ENCODE results near the gene RGMA. TPM values are rescaled to one million over a fixed set of nuclear protein-coding genes. Genes with fewer than 3 reads are reported as not detected.

RGMA gene
- total and polyA plus RNA-seq, 2 of the 8 experiments (the other 6 are each of a cell fraction or from before 2014, with no cell fraction given) = 19.9 to 39.8 TPM

DNA sequence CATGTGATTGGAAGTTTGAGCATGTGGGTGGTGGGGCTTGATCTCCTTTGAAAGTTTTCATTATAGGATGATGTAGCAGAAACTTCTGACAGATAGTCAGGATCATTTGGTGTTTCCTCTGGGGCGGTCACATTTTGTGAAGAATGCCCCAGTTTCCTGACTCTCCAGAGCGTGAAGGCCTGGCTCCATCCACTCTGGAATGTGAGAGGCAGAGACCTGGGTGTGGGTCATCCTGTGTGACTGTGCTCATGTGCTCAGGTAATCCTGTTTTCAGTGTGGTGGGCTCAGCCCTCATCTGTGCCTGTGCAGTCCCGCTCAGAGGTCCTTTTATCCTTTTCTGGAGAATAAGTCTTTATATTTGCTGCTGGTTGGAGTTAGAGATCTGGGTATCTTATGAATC, 81.0 kb downstream of the RGMA start:
- DNase-seq (ENCODE audit: low read depth in 1 of 2, low spot score in 2 of 2) (no peak), FAIRE-seq (no peak)
- peaks cover 3 to 6% of the 10 kb centered on the region in 2 experiments for H4K20me1 ChIP-seq (replicated peaks in 1 of 2; ENCODE audit: control insufficient read depth in 1 of 2, insufficient read depth in 2 of 2, low read length in 2 of 2)
- H3K23ac ChIP-seq (ENCODE audit: insufficient read length) = no peak overlapping the region
- H3K4me1 ChIP-seq (replicated peaks in 1 of 4; ENCODE audit: control insufficient read depth in 3 of 4, insufficient read depth in 4 of 4, low read length in 3 of 4) = no peaks in the 10 kb centered on the region
- peaks cover 3% of the 10 kb centered on the region for H3K79me1 ChIP-seq (ENCODE audit: low read depth, low read length)
- CTCF ChIA-PET (ENCODE audit: partially characterized antibody) = no interaction called here
- no peak overlapping the region for H3K27ac ChIP-seq (ENCODE audit: low read depth, low read length)
- no peak overlapping the region for H2BK20ac ChIP-seq (ENCODE audit: low read length)
- POLR2A ChIA-PET (ENCODE audit: partially characterized antibody) = no interaction called here
- H2BK5ac ChIP-seq (ENCODE audit: low read depth, low read length) = no peak overlapping the region
- no peak overlapping the region for H2BK120ac ChIP-seq (replicated peaks; ENCODE audit: low read depth, low read length)
- H3K14ac ChIP-seq (ENCODE audit: insufficient read length) = no peak overlapping the region
- H4K91ac ChIP-seq (replicated peaks; ENCODE audit: insufficient read length, low read length) = no peak overlapping the region
- no peak overlapping the region for H3K56ac ChIP-seq (replicated peaks; ENCODE audit: insufficient read length, low read depth, low read length)
- no peak overlapping the region for H2AK5ac ChIP-seq (ENCODE audit: low read depth, low read length)
- H3K9ac ChIP-seq (replicated peaks in 1 of 4; ENCODE audit: extremely low read depth in 1 of 4, low read depth in 3 of 4, low read length in 3 of 4) = no peak overlapping the region
- no peaks in the 10 kb centered on the region for H3K79me2 ChIP-seq (ENCODE audit: control insufficient read depth in 1 of 2, insufficient read depth in 2 of 2, low read length in 2 of 2)
- WGBS, 2 experiments (ENCODE audit: extremely low coverage in 1 of 2, insufficient coverage in 1 of 2, insufficient read length in 1 of 2, insufficient replicate concordance in 2 of 2, low coverage in 1 of 2, low lambda C conversion rate in 2 of 2, missing lambda C conversion rate in 1 of 2) = 91% methylated on average over 3 of the region's 3 CpGs; no CpG with 5 or more reads in 1 of the 2 experiments
- H2AFZ ChIP-seq (ENCODE audit: low read length) = no peak overlapping the region
- H4K5ac ChIP-seq (ENCODE audit: insufficient read length, low read depth, low read length) = no peak overlapping the region
- no peaks in the 10 kb centered on the region for H3K27me3 ChIP-seq (replicated peaks in 1 of 4; ENCODE audit: control insufficient read depth in 3 of 4, extremely low read depth in 1 of 4, insufficient read depth in 3 of 4, low read length in 3 of 4)
- no peak overlapping the region for H3K4me2 ChIP-seq (ENCODE audit: insufficient read depth in 1 of 2, low read depth in 2 of 2, low read length in 2 of 2)
- H3K4me3 ChIP-seq (ENCODE audit: extremely low read depth in 1 of 4, insufficient read depth in 2 of 4, low read depth in 3 of 4, low read length in 4 of 4) = no peak overlapping the region
- H4K8ac ChIP-seq (ENCODE audit: extremely low read depth, insufficient read depth, low read length) = no peak overlapping the region
- no peak overlapping the region for H2BK15ac ChIP-seq (ENCODE audit: low read length)
- H2BK12ac ChIP-seq (ENCODE audit: low read depth, low read length) = no peak overlapping the region
- no peak overlapping the region for H3K18ac ChIP-seq (ENCODE audit: extremely low read depth, low read length)
- H3K9me3 ChIP-seq (ENCODE audit: insufficient read depth in 2 of 2, low read depth in 1 of 2, low read length in 1 of 2) = no peaks in the 10 kb centered on the region
- no peaks in the 10 kb centered on the region for H3K23me2 ChIP-seq (ENCODE audit: low read depth, low read length)
- no peak overlapping the region for H3K4ac ChIP-seq (replicated peaks; ENCODE audit: insufficient read length, low read depth, low read length)
- peaks cover 45 to 94% (median 75%) of the 10 kb centered on the region in 4 experiments for H3K36me3 ChIP-seq (ENCODE audit: control insufficient read depth in 2 of 4, insufficient read depth in 4 of 4, low read length in 3 of 4)
- TF ChIP-seq RNF2 (IDR thresholded peaks at IDR 0.05; ENCODE audit: borderline replicate concordance, low read depth, low read length, missing control alignments, poor library complexity, severe bottlenecking) (no peak), SIRT6 (IDR thresholded peaks at IDR 0.05; ENCODE audit: low read length) (no peak), BCL11A (IDR thresholded peaks at IDR 0.05; ENCODE audit: low read depth in 2 of 2, low read length in 2 of 2) (no peak), PHF8 (conservative IDR thresholded peaks at IDR 0.05; ENCODE audit: low read depth, low read length) (no peak), KDM5A (IDR thresholded peaks at IDR 0.05; ENCODE audit: low read length) (no peak), HDAC2 (IDR thresholded peaks at IDR 0.05; ENCODE audit: borderline replicate concordance in 1 of 2, low read depth in 2 of 2, low read length in 2 of 2) (no peak), RAD21 (IDR thresholded peaks at IDR 0.05 in 1 of 2, conservative IDR thresholded peaks at IDR 0.05 in 1 of 2; ENCODE audit: low read depth in 2 of 2, low read length in 2 of 2) (no peak), FOSL1 (IDR thresholded peaks at IDR 0.05; ENCODE audit: insufficient read depth, low read depth, low read length) (no peak)
- TF ChIP-seq, protein P1, sequence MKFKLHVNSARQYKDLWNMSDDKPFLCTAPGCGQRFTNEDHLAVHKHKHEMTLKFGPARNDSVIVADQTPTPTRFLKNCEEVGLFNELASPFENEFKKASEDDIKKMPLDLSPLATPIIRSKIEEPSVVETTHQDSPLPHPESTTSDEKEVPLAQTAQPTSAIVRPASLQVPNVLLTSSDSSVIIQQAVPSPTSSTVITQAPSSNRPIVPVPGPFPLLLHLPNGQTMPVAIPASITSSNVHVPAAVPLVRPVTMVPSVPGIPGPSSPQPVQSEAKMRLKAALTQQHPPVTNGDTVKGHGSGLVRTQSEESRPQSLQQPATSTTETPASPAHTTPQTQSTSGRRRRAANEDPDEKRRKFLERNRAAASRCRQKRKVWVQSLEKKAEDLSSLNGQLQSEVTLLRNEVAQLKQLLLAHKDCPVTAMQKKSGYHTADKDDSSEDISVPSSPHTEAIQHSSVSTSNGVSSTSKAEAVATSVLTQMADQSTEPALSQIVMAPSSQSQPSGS (IDR thresholded peaks at IDR 0.05; ENCODE audit: low read length) = no peak

Measured in H1 (cell line).